Erythroblast (primary cell): ENCODE data around the gene IFIH1.
A peak's percentile ranks its signal among the peaks of the same experiment; 100 is the strongest.

Experiments used
- DNase-seq, 2 experiments: peaks; one replicate each; lab custom pipeline; 2025; lab: John Stamatoyannopoulos, UW
- GATA1 ChIP-seq: IDR thresholded peaks from 2 replicates; pipeline ENCODE4 v1.6.1; 2011; ENCODE audit warnings: low read depth, mild to moderate bottlenecking, control low read depth, low read length, moderate library complexity
- POLR2A ChIP-seq: IDR thresholded peaks from 2 replicates; pipeline ENCODE4 v1.6.1; 2011; ENCODE audit warnings: mild to moderate bottlenecking, low read length

The IFIH1 gene

GRCh38 chr2:162234620-162235462 is 83.6 kb downstream of the IFIH1 start:
- TF ChIP-seq POLR2A = no peak
- no peak for TF ChIP-seq GATA1
- DNase-seq = no peak

GRCh38 chr2:162233197-162233596 is 85.3 kb downstream of the IFIH1 start:
- TF ChIP-seq GATA1 = no peak
- TF ChIP-seq POLR2A = no peak
- DNase-seq = no peak

DNA sequence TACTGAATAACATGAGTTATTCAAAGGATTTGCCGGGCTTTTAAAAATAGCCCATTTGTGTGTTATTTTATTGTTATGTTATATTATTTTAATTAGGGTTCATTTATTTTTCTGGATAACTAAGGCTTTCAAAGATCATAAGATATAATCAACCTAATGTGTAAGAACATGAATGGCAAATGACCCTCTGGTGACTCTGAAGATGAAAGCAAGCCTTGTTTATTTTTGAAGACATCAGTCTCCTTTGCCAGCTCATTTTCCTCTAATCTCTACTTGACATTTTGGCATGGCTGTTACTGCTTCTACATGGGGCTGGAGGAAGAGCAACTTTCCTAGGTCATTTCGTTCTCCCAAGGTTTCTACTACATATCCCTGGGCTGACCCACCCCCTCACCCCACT is 85.8 kb downstream of the IFIH1 start:
- TF ChIP-seq GATA1 (no peak), POLR2A (no peak)
- DNase-seq = no peak

DNA sequence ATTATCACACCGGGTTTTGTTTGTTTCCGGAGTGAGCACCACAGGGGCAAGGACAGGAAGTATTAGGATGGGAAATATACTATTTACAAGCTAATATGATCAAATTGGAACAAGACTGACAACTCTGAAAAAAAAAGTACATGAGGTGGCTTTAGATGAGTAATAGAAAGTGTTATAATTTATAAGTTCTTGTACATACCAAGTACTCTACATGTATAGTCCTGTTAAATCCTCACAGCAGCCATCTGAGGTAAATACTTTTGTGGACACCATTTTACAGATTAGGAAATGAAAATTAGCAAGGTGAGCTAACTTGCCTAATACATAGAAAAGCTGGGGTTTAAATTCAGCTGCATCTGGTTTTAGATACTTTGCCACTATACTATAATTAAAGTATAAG is 86.5 kb downstream of the IFIH1 start:
- TF ChIP-seq POLR2A = no peak
- no peak for TF ChIP-seq GATA1
- no peak for DNase-seq

GRCh38 chr2:162230761-162231160 is 87.7 kb downstream of the IFIH1 start:
- no peak for DNase-seq
- TF ChIP-seq POLR2A (no peak), GATA1 (no peak)

GRCh38 chr2:162226836-162227235 is 91.6 kb downstream of the IFIH1 start:
- TF ChIP-seq POLR2A (no peak), GATA1 (no peak)
- no peak for DNase-seq

GRCh38 chr2:162221064-162221463 is 97.4 kb downstream of the IFIH1 start:
- peak; percentile 44 to 60 for DNase-seq

DNA sequence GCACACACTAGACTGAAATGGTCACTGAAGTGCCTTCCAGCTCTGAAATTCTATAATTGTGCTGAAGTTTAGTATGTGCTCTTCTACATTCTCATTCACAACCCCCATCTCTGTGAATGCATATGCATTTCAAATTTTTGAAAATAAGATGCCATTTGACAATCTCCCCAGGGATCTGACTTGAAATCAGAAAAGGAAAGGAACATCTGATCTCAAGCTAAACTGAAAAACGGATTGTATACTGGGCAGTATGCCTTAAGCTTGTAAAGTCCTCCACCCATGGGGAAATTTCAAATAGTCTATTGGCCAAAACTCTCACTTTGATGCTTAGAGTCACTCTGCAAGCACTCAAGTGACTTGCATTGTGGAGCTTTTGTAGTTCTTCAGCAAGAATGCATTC is 98.1 kb downstream of the IFIH1 start:
- TF ChIP-seq GATA1 = no peak
- no peak for TF ChIP-seq POLR2A
- no peak for DNase-seq

More at GRCh38 chr2:162221064-162221463, 97.4 kb downstream of the IFIH1 start:
- no peak for TF ChIP-seq POLR2A
- TF ChIP-seq GATA1 = no peak

DNA sequence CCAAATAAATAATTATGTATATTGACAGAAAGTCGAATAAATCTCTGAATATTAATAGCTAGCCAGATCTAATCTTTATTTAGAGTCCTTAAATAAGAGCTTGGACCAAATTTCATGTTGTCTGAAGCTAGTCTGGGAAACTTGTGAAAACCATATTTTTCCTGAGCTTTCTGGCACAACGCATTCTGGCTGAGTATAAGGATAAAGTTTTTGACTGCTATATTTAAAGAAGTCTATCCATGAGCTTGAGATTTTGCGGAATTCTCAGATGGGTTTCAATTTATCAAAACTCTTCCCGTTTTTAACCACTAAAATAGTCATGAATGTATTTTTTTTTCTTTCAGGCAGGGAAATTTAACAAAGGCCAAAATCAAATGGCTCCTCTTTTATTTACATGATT is 99.1 kb downstream of the IFIH1 start:
- no peak for DNase-seq
- TF ChIP-seq GATA1 (no peak), POLR2A (no peak)

- no peak for TF ChIP-seq POLR2A
- TF ChIP-seq GATA1 = no peak
- DNase-seq = no peak
Measured at GRCh38 chr2:162217598-162217997, 100.9 kb downstream of the IFIH1 start.
